HuH-7.5 (cell line): ENCODE data around the gene EPHA2.
"Not testable (repeated sequence)": the region's sequence is repeated elsewhere in the genome, so short reads cannot be mapped to it uniquely, and the experiment has no call there.

ENCODE experiments used
- DNase-seq: peaks from one replicate; pipeline ENCODE4 v3.0.0; 2011; ENCODE audit warnings: low spot score

EPHA2 gene

DNA sequence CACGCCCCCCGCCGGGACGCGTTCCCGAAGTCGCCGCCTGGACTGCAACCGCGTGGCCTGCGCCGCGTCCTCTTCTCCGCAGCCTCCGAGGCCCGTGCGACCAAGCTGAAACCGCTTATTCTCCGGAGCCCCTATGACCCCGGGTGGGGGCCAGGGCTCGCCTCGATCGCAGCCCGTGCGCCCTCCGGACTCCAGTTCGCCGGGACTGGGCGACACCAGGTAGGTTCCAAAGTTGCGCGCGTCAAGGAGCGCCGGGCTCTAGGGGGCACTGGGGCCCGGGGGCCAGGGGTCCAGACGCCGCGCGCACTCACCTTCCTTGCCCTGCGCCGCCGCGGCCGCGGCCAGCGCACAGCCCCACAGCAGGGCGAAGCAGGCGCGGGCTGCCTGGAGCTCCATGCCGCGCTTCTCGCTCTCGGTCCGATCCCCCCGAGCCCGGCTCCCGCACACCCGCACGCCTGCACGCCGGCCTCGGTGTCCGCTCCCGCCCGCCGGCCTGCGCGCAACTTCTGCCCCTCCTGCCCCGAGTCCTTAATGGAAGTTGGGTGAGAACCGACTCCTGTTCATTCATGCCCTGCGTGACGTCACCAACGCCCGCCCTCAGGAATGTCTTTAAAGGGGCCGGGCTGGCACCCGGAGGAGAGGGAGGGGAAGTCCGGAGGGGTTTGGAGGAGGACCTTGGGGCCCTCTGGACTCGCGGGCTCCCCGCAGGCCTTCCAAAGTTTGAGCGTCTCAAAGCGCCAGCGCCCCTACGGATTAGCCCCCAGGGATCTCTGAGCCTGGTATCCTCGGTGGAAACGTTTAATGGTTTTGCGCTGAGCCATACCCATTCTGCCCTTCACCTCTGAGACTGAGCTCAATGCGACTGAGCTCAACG, at the start of gene EPHA2:
TSS of gene EPHA2 (minus strand) at position 533 of the 874 bp plus-strand sequence. CDS start at position 396, 137 bp downstream.
- DNase-seq = peak; percentile 92

GRCh38 chr1:16205334-16205671, 49.4 kb upstream of the EPHA2 start:
- no peak for DNase-seq

DNA sequence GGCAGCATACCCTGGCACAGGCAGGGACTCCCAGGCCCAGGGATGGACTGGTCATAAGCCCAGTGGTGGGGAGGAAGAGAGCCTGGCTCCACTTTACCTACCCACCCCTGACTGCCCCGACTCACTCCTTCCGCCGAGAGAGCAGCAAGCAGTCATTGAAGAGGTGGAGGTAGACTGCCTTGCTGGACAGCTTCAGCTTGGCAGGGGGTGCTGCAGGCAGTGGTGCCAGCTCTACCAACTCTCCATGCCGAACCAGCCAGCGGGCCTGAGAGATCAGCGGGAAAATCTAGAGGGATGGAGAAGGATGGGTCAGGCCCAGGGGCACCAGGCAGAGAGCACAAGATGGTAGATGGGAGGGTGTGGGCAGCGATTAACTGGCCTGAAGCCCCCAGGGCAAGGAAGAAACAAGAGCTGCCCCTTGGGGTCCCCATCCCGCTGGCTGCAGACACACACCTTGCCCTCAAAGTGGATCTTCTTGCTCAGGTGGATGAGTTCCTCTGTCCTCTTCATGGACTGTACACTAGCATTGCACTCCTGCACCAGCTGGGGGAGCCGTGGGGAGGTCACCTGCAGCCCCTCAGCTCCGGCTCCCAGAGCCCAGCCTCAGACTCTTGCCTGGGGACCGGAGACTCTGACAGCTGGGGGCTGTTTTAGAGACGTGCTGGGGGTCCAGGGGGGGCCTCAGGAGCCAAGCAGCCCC, 48.9 kb upstream of the EPHA2 start:
- DNase-seq = peak; percentile 59

DNA sequence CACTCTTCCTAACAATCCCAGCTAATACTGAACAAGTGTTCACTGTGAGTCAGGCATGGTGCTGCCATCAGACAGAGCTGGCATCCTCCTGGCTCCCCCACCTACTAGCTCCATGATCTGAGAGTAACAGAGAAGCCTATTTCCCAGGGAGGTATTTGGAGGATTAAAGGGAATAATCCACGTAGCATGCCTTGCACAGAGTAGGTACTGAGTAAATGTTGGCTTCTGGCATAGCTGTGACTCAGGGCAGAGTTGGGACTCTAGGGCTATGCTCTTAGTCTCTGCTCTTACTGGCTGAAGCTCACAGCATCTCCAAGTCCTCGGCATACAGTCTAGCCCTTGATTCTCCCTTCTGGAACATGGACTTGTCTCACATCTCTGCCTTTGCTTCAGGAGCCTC, 48.3 kb upstream of the EPHA2 start:
- no peak for DNase-seq

DNA sequence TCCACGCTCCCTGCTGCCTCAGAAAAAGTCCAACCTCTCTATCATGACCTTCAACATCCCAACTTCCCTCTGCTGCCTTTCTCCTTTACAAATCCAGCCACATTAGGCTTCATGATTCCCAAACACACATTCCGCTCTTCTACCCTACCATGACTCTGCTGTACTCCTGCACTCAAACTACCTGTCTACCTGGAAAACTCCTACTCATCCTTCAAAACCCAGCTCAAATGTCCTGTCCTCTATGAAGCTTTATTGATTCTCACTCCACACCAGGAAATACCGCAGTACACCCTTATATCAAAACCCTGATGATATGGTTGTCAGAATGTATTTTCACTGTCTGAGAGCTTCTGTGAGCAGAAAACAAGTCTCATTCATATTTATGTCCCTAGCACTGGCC, 47.7 kb upstream of the EPHA2 start:
- no peak for DNase-seq

DNA sequence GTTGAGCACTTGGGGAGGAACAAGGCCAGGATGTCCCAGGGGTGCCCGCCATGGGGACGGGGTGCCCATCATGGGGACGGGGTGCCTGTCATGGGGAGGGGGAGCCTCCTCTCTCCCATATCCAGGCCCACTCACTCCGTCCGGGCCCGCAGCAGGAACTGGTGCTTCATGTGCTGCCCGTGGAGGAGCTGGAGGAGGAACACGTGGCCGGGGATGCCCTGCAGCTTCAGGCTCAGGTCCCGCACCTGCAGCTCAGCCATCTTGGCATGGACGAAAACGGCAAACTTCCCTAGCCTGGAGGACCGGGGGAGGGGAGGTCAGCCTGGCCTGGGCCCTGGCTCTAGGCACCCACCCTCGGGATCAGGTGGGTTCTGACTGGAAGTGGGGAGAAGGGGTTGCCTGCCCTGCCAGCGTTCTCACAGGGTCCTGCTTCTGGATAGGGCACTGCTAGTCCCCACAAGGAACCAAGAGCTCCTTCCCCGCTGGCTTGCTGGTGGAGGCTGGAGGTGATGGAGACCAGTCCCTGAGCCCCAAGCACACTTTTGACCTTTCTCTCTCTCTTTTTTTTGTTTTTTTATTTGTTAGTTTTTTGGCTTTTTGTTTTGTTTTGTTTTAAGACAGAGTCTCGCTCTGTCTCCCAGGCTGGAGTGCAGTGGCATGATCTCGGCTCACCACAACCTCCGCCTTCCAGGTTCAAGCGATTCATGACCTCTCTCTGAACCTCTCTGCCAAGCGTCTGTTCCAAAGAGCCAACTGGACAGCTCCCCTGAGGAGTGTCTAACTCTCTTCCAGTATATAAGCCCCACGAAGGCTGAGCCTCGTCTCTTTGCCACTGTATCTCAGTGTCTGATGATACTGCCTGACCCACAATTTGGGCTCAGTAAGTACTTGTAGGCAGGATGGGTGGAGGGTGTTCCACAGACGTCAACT, 46.7 kb upstream of the EPHA2 start:
- DNase-seq = no peak

GRCh38 chr1:16199700-16200099, 43.8 kb upstream of the EPHA2 start:
- no peak for DNase-seq

GRCh38 chr1:16199157-16199501, 43.3 kb upstream of the EPHA2 start:
- DNase-seq = no peak

GRCh38 chr1:16198444-16199156, 42.7 kb upstream of the EPHA2 start:
- DNase-seq = no peak

GRCh38 chr1:16196874-16197273, 41.0 kb upstream of the EPHA2 start:
- no peak for DNase-seq

DNA sequence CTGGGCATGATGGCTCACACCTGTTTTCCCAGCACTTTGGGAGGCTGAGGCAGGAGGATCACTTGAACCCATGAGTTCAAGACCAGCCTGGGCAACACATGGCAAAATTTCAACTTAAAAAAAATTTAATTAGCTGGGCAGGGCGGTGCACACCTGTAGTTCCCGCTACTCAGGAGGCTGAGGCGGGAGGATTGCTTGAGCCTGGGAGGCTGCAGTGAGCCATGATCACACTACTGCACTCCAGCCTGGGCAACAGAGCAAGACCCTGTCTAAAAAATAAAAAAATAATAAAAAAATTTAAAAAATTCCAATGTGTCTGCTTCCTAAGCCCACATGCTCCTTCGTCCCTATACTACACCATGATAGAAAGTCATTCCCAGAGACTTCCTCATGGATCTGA, 40.3 kb upstream of the EPHA2 start:
- not testable (repeated sequence) for DNase-seq

GRCh38 chr1:16195518-16195905, 39.6 kb upstream of the EPHA2 start:
- DNase-seq = no peak

DNA sequence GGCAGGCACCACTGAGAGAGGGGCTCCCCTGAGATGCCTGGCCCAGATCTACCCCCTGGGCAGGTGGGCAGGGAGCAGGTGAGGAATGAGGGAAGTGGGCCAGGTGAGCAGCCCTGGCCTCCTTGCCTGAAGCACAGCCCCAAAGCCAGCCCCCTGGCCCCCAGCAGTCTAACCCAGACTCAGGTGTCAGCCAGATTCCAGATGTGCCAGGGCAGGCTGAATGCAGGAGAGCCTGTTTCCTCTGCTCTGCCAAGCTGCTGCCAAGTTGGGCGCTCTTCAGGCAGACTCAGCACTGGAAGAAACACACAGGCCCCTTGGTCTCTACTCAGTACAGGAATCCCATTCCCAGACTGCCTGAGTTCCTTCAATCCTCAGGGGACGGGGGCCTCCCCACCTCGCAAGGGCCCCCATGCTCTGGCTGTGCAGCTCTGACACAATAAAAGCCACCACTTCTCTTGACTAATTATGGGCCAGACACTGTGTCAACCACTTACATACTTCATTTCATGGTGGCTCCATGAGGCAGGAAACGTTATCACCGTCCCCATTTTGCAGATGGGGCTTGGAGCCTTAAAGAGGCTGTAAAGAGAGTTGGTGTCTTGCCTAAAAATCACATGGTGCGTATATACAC, 36.2 kb upstream of the EPHA2 start:
- DNase-seq = no peak

- DNase-seq = no peak
Measured at GRCh38 chr1:16191309-16191708, 35.4 kb upstream of the EPHA2 start.

DNA sequence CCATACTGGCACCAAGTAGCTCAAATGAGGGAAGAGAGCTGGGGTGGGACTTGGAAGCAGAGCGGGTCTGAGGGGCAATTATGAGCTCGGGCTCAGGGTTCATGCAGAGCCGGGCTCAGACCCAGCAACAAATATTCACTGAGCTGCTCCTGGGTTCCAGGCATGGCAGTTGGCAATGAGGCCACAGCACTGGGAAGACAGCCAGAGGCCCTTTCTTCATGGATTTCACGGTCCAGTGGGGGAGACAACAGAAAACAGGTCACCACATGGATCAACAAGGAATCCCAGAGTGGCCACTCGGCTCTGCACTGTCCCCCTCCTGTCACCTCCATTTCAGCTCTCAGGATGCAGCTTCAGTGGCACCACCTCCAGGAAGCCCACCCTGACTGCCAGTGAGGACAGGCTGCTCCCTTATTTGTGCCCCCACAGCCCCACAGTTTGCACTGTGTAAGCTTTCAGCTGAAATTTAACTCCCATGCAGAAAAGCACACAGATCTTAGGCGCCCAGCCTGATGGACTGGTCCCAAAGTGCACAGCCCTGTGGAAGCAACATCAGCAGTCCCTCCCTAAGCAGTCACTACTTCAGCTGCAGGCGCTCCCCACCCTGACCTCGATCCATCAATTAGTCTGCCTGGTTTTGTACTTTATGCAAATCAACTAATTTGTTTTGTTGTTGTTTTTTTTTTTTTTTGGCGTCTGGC, 34.2 kb upstream of the EPHA2 start:
- no peak for DNase-seq

GRCh38 chr1:16189003-16189402, 33.1 kb upstream of the EPHA2 start:
- no peak for DNase-seq

DNA sequence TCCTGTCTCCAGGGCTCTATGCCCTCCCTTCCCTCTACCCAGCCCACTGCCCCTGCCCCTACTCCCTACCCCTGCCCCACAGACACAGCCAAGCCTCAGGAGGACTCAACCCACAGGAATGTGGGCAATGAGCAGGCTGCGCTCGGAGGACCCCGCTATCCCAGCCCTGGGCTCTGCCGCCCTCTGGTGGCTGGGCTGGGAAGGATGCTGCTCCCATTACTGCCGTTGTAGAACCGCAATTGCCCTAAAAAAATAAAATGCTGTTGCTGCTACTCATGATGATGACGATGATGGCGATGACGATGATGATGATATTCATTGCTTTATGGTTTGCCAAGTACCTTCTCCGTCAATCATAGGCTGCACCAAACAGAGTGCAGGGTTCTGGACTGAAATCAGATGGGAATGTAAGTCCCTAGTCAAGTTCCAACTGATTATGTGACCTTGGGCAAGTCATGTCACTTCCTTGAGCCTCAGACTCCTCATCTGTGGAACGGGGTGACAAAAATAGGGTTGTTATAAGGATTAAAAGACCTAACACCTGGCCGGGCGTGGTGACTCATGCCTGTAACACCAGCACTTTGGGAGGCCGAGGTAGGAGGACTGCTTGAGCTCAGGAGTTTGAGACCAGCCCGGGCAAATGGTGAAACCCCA, 32.0 kb upstream of the EPHA2 start:
- DNase-seq = no peak

- no peak for DNase-seq
Measured at GRCh38 chr1:16186655-16187235, 30.9 kb upstream of the EPHA2 start.

- DNase-seq = no peak
Measured at GRCh38 chr1:16184557-16185303, 28.9 kb upstream of the EPHA2 start.
